GM12864 (cell line): ENCODE results near the gene DUSP8.
"Not testable (repeated sequence)": the region's sequence is repeated elsewhere in the genome, so short reads cannot be mapped to it uniquely, and the experiment has no call there.

Source experiments
- DNase-seq: peaks from one replicate; pipeline ENCODE4 v3.0.0-alpha.2; 2011; ENCODE audit warnings: low read depth
- H3K4me3 ChIP-seq: 2 replicates; pipeline ENCODE4 v1.5.1; 2011; ENCODE audit warnings: mild to moderate bottlenecking, low read depth, low read length, control low read depth
- TF ChIP-seq, protein P1 (sequence below): IDR thresholded peaks from 2 replicates; pipeline ENCODE4 v1.5.1; 2011; ENCODE audit warnings: low read depth, mild to moderate bottlenecking, moderate library complexity, low read length, control low read depth, inconsistent platforms; ENCODE audit errors: missing control alignments

Gene DUSP8, protein sequence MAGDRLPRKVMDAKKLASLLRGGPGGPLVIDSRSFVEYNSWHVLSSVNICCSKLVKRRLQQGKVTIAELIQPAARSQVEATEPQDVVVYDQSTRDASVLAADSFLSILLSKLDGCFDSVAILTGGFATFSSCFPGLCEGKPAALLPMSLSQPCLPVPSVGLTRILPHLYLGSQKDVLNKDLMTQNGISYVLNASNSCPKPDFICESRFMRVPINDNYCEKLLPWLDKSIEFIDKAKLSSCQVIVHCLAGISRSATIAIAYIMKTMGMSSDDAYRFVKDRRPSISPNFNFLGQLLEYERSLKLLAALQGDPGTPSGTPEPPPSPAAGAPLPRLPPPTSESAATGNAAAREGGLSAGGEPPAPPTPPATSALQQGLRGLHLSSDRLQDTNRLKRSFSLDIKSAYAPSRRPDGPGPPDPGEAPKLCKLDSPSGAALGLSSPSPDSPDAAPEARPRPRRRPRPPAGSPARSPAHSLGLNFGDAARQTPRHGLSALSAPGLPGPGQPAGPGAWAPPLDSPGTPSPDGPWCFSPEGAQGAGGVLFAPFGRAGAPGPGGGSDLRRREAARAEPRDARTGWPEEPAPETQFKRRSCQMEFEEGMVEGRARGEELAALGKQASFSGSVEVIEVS

DNA sequence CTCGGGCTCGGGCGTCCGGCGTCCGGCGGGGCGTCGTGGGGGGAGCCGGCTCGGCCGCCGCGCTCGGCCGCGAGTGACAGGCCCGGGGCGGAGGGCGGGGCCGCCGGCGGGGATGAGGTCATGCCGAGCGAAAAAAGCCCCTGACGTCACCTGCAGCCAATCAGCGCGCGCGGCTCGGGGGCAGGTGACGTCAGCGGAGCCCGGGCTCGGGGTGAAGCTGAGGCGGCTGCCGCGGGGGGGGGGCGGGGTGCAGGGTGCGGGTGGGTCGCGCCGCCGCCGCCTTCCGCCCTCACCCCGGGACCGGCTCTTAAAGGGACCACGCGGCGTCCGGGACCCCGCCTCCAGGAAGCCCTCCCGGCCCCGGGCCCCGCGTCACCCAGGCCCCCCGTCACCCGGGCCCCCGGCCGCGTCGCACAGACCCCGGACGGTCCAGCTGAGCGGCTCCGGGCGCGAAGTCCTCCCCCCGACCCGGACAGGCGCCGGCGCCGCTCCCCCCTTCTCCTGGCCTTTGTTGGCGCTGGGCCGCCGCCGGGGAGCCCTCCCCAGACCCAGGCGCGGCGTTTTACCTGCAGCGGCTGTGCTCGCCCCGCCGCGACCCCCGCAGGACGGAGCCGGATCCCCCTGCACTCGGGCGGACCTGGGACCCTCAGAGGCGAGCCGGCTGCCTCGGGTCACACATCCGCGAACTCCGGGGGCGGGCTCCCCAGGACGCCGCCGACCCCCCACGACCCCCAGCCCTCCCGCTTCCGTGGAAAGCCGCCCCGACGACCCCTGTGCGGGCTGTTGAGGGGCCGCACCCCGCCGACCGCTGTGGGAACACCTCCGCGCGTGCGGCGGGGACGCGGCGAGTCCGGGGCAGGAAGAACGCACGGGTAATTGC, at the start of gene DUSP8:
DUSP8 (minus strand) TSS at position 75 of the 880 bp plus-strand sequence. CDS start 6,445 bp downstream, outside the sequence.
- H3K4me3 ChIP-seq, result peak within 1 kb of the TSS; percentile 36

DNA sequence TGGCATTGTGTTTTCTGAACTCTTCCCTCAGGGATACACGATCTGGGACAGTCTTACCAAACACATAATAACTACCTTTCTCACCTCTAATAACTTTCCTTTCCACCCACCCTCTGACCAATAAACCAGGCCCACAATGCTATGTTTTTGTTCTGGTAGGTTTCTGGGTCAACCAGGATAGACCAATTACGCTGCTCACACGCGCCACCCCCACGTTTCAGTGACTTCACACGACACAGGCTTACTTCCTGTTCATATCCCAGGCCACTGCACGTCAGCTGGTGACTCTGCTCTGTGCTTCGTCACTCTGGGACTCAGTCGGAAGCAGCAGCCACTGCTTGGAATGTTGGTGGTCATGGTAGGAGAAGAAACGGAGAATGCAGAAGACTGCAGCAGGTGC, 47.4 kb upstream of the DUSP8 start:
- TF ChIP-seq, protein P1, sequence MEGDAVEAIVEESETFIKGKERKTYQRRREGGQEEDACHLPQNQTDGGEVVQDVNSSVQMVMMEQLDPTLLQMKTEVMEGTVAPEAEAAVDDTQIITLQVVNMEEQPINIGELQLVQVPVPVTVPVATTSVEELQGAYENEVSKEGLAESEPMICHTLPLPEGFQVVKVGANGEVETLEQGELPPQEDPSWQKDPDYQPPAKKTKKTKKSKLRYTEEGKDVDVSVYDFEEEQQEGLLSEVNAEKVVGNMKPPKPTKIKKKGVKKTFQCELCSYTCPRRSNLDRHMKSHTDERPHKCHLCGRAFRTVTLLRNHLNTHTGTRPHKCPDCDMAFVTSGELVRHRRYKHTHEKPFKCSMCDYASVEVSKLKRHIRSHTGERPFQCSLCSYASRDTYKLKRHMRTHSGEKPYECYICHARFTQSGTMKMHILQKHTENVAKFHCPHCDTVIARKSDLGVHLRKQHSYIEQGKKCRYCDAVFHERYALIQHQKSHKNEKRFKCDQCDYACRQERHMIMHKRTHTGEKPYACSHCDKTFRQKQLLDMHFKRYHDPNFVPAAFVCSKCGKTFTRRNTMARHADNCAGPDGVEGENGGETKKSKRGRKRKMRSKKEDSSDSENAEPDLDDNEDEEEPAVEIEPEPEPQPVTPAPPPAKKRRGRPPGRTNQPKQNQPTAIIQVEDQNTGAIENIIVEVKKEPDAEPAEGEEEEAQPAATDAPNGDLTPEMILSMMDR, result no peak
- DNase-seq, result no peak
- H3K4me3 ChIP-seq, result no peak overlapping the region

More for the DNA sequence above, at the start of gene DUSP8:
- TF ChIP-seq, protein P1, result no peak
- DNase-seq, result no peak

DNA sequence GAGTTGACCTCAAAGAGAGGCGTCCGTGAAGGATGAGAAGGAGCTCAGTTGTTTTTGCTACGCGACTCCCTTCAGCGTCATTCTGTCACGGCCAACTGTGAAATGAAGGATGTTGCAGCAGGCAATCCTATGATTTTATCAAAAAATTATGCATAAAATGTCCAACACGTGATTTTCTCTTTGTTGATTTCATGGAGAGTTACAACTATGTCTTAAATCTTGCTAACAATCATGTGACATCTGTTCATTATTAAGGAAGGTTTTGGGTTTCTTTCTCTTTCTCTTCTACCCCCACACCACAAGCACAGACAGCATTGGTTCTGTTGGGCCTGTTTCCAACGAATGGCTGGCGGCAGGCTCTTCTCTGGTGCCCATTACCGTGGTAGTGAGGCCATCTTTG, 46.2 kb upstream of the DUSP8 start:
- TF ChIP-seq, protein P1, result no peak
- no peak for DNase-seq
- no peak overlapping the region for H3K4me3 ChIP-seq

DNA sequence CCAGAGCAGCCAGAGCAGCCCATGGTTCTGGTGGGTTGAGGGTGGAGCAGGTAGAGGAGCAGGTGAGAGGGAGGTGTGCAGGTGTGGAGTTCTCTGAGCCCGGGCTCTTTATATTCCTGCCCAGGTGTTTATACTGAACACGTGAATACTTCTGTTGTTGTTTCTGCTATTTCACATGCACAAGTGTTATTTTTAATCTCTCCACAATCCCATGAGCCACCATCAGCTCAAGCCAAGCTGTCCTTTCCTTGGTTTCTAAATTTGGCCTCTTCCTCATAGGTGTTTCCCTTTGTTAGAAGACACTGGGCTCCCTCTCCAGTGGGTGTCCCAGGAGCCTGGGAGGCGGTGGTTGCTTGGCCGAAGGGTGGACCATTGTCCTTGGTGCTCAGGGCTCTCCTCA, 36.3 kb upstream of the DUSP8 start, which contains the start of gene KRTAP5-3:
KRTAP5-3 (minus strand) TSS at position 101 of the 400 bp plus-strand sequence; CDS start at position 23, 78 bp downstream.
- no peak for DNase-seq
- H3K4me3 ChIP-seq, result no peak within 1 kb of the TSS
- TF ChIP-seq, protein P1, result no peak

DNA sequence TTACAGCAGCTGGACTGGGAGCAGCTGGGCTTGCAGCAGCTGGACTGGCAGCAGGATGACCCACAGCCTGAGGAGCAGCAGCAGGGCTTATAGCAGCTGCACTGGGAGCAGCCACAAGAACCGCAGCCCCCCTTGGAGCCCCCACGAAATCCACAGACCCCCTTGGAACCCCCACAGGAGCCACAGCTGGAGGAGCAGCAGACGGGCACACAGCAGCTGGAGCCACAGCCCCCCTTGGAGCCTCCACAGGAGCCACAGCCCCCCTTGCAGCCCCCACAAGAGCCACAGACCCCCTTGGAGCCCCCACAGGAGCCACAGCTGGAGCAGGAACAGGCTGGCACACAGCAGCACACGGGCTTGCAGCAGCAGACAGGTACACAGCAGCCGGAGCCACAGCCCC, 35.8 kb upstream of the DUSP8 start:
- not testable (repeated sequence) for DNase-seq, H3K4me3 ChIP-seq

DNA sequence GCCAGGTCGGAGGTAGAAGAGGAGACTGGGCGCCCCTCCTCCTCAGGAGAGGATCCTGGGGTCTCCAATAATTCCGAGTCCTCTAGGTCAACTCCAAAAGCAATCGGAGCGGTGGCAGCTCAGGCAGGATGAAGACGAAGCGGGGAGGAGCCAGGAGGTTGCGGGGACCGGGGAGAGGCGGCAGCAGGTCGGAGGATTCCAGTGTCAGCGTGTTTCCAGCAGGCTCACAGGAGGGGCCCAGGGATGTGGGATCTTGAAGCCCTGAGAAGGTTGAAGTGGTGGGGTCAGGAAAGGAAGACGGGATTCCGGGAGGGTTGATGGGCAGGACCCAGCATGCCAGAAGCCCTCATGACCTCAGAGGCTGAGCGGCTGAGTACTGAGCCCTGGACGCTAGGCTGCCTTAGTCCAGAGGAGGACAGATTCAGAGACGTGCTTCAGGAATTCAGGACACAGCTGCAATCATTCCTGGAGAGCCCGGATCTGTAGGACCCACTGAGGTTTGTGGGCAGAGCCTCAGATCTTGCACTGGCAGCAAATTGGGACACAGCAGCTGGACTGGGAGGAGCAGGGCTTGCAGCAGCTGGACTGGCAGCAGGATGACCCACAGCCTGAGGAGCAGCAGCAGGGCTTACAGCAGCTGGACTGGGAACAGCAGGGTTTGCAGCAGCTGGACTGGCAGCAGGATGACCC, 35.2 kb upstream of the DUSP8 start:
- not testable (repeated sequence) for DNase-seq, H3K4me3 ChIP-seq

DNA sequence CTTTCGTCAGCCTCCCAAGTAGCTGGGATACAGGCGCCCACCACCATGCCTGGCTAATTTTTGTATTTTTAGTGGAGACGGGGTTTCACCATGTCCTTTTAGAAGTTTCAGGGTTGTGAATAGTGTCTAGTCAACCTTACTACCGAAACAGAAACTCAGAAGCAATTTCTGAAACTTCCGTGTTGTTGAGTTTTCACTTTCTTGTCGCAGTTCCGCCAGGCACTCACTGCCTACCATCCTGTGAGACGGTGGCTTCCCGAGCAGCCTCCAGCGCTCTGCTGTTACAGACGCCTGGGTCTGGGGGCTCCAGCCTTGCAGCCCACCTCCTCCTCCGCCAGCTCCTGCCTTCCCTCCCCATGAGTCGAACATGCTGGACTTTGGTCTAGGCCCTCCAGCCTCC, 33.9 kb upstream of the DUSP8 start:
- DNase-seq, result peak; percentile 37
- not testable (repeated sequence) for H3K4me3 ChIP-seq

DNA sequence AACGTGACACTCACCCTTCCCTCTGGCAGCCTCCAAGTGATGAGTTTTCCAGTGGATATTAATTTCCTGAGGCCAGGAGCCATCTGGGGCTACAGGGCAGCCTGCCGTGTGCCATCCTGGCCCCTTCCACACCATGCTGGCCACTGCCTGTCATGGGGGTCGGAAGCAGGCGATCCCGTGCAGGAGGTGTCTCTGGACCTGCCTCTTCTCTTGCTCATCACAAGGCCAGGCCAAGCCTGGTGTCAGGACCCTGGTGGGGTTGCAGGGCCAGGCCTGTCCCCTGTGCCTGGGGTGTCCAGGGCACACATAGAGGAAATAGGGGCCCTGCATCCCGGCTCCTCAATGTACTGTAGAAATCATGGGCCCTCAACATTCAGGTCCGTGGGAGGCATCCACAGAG, 32.6 kb upstream of the DUSP8 start:
- H3K4me3 ChIP-seq, result no peak overlapping the region
- TF ChIP-seq, protein P1, result no peak
- DNase-seq, result no peak
